Suppressor macrophage (primary cell): Measurements from ENCODE around the gene TANC1.

Source experiments
- DNase-seq, 4 experiments: peaks; one replicate each; pipeline ENCODE4 v3.0.0-alpha.2; 2020 to 2022

Gene TANC1

GRCh38 chr2:158963071-158963470 lies 5.4 kb upstream of the TANC1 start:
- DNase-seq = no peak

DNA sequence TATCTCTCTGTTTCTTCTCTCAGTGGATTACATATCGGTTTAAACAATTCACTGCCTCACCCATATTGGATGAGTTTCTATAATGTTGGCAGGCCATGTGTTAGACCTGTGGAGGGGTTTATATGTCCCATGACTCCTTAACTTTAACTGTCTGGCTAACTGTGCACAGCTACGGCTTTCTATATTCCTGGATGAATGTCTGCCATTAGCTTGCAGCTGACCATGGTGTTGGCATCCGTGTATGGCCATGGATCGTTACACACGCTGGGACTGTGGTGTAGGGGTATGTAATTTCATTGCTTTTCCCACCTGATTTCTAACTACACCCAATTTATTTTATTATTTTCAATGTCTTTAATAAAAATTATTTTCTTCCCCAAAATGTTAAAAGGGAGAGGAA lies 3.3 kb upstream of the TANC1 start:
- DNase-seq = no peak

DNA sequence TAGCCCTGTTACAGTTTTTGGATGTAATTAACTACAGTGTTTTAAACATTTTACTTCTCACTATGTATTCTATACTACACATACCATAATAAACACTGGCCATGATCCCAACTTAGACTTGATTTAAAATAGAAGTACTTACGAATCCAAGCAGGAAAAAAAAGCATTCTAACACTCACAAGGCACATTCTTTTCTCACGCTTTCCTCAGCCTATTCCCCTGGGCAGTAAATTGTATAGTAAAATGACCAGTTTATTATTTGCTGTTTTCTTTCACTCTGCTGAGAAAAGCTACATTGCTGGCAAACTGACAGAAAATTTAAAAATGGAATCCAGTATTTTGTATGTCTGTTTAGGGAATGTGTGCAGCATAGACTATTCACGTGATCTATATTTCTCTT lies 2.8 kb upstream of the TANC1 start:
- no peak for DNase-seq

- no peak for DNase-seq
Measured at GRCh38 chr2:158966312-158966711, 2.1 kb upstream of the TANC1 start.

DNA sequence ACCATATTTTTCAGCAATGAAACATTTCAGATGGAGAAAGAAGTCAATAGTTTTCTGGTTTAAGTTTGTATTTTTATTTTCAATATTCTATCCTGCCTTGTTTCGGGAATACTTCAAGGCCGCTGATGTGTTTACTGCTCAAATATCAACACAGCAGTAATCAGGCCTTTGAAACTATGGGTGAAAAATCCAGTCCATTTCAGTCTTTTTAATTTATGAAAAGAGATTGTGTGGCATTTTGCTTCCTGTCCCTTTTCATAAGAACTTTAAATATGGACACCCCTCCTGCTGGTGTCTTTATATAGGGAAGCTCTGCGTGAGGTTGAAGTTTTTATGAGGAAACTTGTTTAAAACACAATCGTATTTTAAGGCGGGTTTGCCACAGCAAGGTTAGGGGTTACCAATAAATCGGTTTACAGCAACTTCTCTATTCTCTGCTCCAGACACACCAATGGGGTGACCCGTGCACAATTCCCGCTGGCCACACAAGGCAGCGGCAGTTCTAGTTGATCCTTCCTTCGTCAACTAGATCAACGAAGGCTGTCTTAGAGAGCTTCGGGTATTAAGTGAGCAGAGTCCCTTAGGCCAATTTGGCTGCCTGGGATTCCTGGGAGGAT lies 1.2 kb upstream of the TANC1 start:
- DNase-seq = peak in 3 of 4 experiments; percentile 7 to 10 (median 7)

DNA sequence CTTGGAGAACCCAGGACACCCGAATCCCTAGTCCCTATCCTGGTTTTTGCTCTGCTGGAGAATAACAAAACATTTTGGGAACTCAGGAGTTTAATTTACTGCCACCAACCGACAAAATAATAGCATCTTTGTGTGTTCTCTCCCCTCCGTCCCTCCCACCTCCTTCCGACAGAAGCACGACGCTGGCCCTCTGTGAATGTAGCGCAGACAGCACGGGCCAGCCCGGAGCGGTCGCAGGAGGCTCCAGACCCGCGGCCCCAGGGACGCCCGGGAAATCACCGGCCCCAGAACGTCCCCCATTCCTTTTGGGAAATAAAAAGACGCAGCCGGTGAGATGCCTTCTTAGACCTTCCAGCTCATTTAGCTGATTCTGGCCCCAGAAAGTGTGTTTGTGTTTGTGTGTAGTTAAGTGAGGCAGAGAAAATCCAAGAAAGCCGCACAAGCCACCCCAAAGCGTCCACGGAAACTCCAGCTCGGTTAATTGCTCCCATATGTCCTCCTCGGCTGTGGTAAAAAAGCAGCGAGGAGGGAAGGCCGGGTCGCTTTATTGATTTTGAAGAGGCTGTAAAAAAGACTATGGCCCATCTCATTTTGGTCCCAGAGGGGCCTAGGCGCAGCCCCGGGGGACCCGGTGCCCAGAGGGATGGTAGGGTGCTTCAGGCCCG lies 577 bp upstream of the TANC1 start:
- DNase-seq = peak in 3 of 4 experiments; percentile 13 to 33 (median 29)

- peak in 2 of 4 experiments; percentile 12 to 32 for DNase-seq
Measured at GRCh38 chr2:158969162-158969714, 798 bp downstream of the TANC1 start.

DNA sequence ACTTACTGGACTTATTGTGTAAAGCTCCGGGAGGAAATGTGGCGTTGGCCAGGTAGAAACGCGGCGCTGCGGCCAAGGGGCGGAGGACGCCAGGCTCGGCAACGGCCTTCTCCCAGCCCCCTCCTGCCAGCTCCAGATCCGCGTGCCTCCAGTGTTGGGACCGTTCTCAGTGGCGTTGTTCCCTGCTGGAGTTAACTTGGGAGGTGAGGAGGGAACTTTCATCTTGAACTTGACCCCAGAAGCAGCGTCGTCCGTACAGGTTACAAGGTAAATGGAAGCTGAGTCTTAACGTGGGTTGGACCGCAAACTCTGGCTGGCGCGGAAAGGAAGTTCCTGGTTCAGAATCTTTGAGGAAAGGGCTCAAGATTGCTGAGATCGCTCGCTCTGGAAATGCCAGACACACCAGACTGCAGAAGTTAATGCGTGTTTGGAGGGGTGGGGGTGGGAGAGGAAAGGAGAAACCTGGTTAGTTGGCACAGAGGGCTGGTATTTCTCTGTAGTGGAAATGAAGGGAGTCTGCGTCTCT lies 1.3 kb downstream of the TANC1 start:
- DNase-seq = peak; percentile 22 to 50 (median 34)

- peak in 1 of 4 experiments; percentile 6 for DNase-seq
Measured at GRCh38 chr2:158970241-158970751, 1.9 kb downstream of the TANC1 start.

GRCh38 chr2:158973116-158973956 lies 4.9 kb downstream of the TANC1 start:
- no peak for DNase-seq

GRCh38 chr2:158975271-158975921 lies 7.0 kb downstream of the TANC1 start:
- no peak for DNase-seq

DNA sequence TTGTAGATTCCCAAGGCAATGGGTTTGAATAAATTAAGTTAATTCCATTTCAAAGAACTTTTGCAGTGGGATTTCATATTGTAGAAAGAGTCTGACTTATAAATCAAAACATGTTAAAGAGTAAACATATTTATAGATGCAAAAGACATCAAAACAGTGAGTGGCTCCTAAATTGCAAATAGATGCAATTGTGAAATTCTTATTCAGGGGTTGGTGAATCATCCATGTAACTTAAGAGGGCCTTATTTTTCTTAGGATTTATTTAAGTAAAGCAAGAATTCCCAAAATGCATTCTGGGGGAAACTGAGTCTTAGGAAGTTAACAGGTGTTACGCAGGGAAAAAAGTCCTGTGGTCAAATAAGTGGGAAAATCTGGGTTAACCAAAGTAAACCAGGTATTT lies 11.3 kb downstream of the TANC1 start:
- no peak for DNase-seq

DNA sequence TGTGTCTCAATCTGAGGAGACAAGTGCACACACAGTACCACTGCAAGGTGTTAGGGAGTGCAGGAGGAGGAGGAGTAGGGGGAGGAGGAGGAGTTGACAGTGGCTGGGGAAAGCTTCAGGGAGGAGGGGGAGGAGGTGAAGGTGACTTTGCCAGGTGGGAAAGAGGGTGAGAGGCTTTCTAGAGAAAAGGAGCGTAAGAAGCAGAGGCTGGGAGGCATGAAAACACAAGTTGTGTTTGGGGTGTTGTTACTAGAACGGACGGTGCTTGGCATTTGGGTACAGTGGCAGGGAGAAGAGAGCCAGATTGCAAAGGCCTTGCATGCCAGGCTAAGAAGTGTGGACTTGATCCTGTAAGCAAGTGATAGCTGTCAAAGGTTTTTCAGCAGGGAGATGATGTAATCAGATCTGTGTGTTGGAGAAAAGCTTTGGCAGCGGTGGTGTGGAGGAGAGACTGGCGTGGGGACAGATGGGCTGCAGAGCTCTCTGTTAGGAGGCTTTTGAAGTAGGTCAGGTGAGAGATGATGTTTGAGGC lies 16.2 kb downstream of the TANC1 start:
- DNase-seq = no peak

DNA sequence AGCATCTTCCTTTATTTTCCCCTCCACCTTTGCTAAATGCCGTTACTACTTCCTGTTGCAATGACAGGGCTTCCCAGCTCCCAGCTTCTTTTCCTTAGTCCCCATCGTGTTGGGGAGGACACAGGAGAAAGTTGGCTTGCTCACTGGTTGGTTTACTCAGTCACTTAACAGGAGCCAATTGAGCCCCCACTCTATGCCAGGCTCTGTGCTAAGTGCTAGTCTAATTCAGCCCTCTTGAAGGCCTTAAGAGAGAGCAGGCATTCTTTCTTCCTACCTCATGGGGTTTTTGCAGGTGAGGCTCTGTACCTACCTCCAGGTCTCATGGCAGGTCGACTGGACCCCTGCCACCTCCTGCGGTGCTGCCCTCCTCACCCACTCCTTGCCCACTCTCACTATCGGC lies 20.1 kb downstream of the TANC1 start:
- DNase-seq = no peak

DNA sequence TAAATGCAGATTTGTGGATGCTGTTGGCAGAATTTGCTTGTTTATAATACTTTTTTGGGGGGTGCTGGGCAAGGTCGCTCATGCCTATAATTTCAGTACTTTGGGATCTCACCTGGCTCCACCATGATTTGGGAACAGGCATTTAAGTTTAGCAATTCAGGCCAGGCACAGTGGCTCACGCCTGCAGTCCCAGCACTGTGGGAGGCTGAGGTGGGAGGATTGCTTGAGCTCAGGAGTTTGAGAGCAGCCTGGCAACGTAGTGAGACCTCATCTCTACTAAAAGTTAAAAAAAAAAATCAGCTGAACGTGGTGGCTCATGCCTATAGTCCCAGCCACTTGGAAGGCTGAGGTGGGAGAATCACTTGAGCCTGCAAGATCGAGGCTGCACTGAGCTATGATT lies 20.7 kb downstream of the TANC1 start:
- no peak for DNase-seq

DNA sequence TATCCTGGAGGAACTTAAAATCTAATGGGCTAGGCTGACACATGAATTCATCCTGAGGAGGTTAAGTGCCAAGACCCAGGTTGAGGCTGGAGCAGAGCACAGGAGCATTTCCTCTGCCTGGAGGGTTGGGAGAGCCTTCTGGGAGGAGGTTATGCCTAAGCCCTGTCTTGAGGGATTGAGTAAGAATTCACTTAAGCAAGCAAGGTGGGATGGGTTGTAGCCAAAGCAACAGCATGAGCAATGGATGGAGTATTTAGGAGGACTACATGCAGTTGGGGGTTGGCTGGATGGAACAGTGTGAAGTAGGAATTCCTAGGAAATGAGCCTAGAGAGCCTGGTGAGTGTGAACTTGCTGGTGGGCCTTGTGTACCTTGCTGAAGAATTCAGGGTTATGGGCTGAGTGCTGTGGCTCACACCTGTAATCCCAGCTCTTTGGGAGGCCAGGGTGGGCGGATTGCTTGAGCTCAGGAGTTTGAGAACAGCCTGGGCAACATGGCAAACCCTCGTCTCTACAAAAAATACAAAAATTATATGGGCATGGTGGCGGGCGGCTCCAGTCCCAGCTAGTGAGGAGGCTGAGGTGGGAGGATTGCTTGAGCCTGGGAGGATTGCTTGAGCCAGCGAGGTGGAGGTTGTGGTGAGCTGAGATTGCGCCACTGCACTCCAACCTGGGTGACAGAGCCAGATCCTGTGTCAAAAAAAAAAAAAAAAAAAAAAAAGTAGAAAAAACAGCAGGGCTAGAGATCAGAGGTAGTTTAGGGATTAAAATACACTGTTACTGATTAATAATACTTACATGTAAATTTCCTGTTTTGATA lies 22.2 kb downstream of the TANC1 start:
- no peak for DNase-seq

GRCh38 chr2:158993030-158993429 lies 24.6 kb downstream of the TANC1 start:
- no peak for DNase-seq

DNA sequence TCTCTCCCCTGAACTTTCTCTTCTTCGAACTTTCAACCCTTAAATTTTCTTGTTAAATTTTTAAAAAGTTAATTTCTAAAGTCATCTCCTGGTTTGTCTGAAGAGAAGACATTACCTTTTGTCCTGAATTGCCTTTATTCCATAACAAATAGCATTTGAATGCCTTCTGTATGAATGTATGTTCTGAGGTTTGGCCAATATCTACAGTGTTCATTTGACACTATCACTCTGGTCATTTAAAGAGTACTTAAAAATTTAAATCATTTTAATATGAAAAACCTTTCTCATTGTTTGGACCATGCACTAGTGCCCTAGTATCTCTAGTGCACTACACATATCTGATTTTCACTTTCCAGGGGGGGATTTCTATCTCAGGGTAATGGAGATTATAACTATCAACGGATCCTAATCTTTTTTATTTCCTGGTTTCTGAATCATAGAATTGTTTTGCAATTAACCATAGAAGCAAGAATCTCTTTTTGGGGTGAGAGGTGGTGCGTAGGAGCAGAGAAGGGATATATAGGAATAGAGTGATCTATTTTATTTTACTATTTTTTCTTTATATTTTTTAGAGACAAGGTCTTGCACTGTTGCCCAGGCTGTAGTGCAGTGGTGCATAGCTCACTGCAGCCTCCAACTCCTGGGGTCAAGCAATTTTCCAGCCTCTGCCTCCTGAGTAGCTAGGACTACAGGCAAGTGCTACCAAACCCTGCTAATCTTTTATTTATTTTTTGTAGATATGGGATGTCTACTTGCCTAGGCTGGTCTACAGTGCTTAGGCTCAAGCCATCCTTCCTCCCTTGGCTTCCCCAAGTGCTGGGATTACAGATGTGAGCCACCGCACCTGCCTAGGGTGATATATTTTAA lies 25.5 kb downstream of the TANC1 start:
- no peak for DNase-seq

GRCh38 chr2:158994920-158995676 lies 26.7 kb downstream of the TANC1 start:
- DNase-seq = no peak
